HG03571 (cell line): ENCODE measurements around the gene SPON1.
"Not testable (repeated sequence)": the region's sequence is repeated elsewhere in the genome, so short reads cannot be mapped to it uniquely, and the experiment has no call there.

Experiments
- ATAC-seq: cut with Tn5 transposase; IDR thresholded peaks from one replicate; pipeline ENCODE4 v1.9.1; 2021; ENCODE audit not compliant: unreplicated experiment

The SPON1 gene

GRCh38 chr11:14075118-14076078 lies 112.9 kb downstream of the SPON1 start:
- no peak for ATAC-seq

- ATAC-seq: no peak
Measured at GRCh38 chr11:14079011-14079410, 116.5 kb downstream of the SPON1 start.

GRCh38 chr11:14079797-14080196 lies 117.3 kb downstream of the SPON1 start:
- no peak for ATAC-seq

GRCh38 chr11:14081581-14082231 lies 119.2 kb downstream of the SPON1 start:
- ATAC-seq: no peak

- ATAC-seq: no peak
Measured at GRCh38 chr11:14082338-14082737, 119.8 kb downstream of the SPON1 start.

GRCh38 chr11:14088861-14089260 lies 126.3 kb downstream of the SPON1 start:
- not testable (repeated sequence) for ATAC-seq

DNA sequence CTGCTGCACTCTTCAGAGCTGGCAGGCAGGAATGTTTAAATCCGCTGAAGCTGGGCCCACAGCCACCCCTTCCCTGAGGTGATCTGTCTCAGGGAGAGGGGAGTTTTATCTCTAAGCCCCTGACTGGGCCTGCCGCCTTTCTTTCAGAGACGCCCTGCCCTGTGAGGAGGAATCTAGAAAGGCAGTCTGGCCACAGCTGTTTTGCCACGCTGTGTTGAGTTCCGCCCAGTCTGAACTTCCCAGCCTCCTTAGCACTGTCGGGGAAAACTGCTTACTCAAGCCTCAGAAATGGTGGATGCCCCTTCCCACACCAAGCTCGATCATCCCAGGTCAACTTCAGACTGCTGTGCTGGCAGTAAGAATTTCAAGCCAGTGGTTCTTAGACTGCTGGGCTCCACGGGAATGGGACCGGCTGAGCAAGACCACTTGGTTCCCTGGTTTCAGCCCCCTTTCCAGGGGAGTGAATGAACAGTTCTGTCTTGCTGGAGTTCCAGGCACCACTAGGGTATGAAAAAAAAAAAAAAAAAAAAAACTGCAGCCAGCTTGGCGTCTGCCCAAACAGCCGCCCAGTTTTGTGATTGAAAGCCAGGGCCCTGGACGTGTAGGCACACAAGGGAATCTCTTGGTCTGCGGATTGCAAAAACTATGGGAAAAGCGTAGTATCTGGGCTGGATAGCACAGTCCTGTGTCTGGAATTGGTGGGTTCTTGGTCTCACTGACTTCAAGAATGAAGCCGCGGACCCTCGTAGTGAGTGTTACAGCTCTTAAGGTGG lies 127.4 kb downstream of the SPON1 start:
- ATAC-seq: no peak

DNA sequence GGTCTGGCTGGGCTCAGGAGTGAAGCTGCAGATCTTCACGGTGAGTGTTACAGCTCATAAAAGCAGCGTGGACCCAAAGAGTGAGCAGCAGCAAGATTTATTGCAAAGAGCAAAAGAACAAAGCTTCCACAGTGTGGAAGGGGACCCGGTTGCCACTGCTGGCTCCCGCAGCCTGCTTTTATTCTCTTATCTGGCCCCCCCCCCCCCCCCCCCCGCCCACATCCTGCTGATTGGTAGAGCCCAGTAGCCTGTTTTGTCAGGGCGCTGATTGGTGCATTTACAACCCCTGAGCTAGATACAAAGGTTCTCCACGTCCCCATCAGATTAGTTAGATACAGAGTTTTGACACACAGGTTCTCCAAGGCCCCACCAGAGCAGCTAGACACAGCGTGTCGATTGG lies 128.1 kb downstream of the SPON1 start:
- not testable (repeated sequence) for ATAC-seq

DNA sequence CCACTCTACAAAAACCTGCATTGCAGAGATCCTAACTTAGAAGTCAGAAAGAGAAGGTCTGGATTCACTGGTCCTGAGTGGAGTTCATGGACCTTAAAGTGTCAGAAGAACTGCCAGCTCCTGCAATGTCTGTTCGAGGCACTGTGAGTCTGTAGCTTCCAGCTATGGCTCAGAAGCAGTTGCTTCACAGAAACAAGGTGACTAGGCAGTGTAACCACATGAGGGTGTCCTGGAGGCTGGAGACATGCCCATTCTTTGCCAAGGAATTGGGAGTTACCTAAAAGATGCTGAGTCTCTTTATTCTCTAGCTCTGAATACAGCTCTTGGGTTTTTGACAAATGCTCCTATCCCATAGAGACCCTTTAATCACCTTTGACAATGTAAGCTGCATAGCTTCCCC lies 130.5 kb downstream of the SPON1 start:
- ATAC-seq: no peak

DNA sequence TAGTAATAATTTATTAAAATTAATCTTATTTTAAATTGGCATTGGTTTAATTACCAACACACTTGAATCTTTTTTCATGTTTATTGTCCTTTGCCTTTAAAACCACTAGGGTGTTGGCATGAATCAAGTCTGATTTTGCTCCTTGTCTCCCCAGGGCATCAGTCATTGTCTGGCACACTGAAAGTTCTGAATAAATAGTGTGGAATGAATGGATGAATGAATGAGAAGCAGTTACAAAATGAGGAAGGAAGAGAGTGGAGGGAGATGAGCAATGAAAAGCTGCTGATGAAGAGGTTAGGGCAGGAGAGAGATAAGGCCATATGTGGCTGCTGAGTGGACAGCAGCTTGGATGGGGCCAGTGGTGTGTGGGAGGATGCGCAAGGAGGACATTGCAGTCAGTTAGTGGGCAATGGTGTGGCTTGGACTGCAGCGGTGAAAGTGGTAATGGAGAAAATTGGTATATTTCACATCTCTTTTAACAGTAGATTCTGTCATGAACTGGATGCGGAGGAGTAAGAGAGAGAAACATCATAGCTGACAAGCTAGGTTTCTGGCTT lies 132.0 kb downstream of the SPON1 start:
- ATAC-seq: no peak

DNA sequence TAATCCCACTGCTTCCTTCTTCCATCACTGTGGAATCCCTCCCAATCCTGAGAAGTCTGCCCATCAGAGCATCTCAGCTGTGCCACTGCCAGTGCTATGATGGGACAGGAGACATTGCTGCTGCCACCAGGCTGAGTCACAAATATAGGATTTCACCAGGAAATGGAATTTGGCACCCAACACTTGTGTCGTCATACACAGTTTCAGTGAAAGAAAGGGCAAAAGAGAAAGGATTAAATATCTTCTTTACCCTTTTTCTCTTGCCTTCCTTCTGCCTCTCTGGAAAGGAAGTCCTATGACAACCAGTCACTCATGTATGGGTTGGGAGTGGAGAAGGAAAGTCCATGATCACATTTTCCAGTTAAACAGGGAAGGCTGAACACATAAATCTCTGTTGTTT lies 133.4 kb downstream of the SPON1 start:
- ATAC-seq: no peak

DNA sequence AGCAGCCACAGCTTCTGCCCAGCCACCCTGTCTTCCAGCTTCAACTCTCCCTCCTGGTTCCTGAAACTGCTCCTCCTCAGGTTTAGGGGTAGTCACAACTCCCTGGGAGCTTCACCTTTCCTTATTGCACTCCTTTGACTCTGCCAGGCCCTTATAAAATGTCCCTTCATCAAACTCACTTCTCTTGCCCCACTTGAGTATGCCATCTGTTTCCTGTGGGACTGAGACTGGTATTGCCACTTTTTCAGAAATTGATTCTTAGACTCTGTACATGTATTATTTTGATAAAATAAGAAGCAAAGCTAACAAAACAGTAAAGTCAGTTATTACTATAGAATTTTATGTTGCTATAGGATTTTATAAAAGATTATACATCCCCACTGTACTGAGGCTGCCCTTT lies 134.1 kb downstream of the SPON1 start:
- ATAC-seq: no peak

- no peak for ATAC-seq
Measured at GRCh38 chr11:14101388-14101787, 138.9 kb downstream of the SPON1 start.

GRCh38 chr11:14102766-14103165 lies 140.2 kb downstream of the SPON1 start:
- no peak for ATAC-seq

GRCh38 chr11:14105446-14105845 lies 142.9 kb downstream of the SPON1 start:
- ATAC-seq: no peak

DNA sequence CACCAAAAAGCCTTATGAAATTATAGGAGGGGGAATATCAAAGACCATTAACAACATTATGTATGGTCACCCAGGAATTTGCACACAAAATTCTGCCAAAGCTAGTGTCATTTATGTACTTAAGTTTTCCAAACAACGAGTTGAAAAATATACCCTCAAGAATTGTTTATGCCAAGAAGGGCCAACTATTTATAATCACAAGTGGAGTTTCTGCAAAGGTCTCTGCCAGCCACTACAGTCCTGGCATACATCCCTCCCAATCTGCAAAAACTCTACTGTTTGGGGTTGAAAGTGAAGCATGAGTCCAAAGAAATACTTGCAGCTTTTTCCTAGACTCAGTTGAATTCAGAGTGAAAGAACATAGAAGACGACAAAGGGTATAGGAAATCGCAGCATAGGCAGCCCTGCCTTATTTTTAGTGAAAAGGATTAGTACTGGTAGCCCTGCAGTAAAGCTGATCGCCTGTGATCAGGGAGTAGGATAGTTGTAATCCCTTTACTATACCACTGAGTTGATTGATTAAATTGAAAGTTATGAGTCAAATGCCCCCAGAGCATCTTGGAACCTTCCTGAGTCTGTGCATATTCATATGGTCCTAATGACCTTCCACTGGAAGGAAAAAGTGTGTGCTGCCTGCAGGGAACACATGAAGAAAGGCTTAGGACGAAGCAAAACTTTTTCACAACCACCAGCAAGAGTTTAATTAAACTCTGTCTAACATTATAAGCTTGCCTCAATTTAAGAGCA lies 144.0 kb downstream of the SPON1 start:
- ATAC-seq: no peak

GRCh38 chr11:14107050-14107430 lies 144.5 kb downstream of the SPON1 start:
- no peak for ATAC-seq

DNA sequence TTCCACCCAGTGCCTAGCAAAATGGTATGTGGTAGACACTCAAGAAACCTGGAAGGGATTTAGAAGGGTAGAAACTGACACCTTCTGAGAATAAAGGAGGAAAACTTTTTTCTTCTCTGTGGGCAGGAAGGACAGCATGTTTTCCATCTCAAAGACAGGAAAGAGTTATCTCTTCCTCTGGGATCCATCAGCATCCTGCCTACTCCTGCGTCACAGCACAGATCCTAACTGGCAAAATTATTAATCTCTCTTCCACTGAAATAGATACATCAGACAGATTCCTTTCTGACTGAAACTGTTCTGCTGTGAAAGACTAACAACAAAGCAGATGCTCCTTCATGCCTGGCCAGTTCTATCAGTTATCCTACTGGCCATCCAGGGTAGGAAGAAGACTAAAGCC lies 147.2 kb downstream of the SPON1 start:
- no peak for ATAC-seq

DNA sequence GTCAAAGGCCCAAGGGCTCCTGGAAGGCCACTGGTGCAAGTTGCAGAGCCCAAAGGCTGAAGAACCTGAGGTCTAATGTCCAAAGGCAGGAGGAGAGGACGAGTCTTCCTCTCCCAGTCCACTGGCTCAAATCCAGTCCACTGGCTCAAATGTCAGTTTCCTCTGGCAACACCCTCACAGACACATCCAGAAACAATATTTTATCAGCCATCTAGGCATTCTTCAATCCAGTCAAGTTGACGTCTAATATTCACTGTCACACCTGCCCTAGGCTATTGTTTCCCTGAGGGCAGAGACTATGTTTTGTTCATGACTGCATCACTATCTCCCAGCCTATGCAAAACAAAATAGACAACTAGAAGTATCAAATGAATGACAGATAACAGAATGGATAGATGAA lies 148.1 kb downstream of the SPON1 start:
- ATAC-seq: no peak

GRCh38 chr11:14111496-14111895 lies 149.0 kb downstream of the SPON1 start:
- ATAC-seq: no peak

GRCh38 chr11:14112721-14113120 lies 150.2 kb downstream of the SPON1 start:
- no peak for ATAC-seq
